HT-29 (cell line): ENCODE results near the gene MYL5. TPM values are rescaled to one million over a fixed set of nuclear protein-coding genes. Genes with fewer than 3 reads are reported as not detected.
"Not testable (repeated sequence)": the region's sequence is repeated elsewhere in the genome, so short reads cannot be mapped to it uniquely, and the experiment has no call there.

Source experiments
- DNase-seq: peaks from one replicate; pipeline ENCODE4 v3.0.0-alpha.2; 2015; ENCODE audit warnings: low spot score
- total RNA-seq: library from RNA; depleted of rRNA; stranded (reverse); fragments of >200 nt; shearing (Covaris generic); gene quantifications from 2 replicates; pipeline ENCODE4 v1.2.3, GENCODE V29; 2014

MYL5 gene
- total RNA-seq, 1 experiment from 2014 or later: 12.6 TPM

- DNase-seq: not testable (repeated sequence)
Observed at GRCh38 chr4:669806-670559, 4.4 kb upstream of the MYL5 start.

GRCh38 chr4:671769-672168 lies 2.6 kb upstream of the MYL5 start:
- DNase-seq: no peak

GRCh38 chr4:673349-674091 lies 822 bp upstream of the MYL5 start:
- no peak for DNase-seq

- no peak for DNase-seq
Observed at GRCh38 chr4:675036-675882, 917 bp downstream of the MYL5 start.

GRCh38 chr4:675980-676870 lies 1.9 kb downstream of the MYL5 start:
- DNase-seq: no peak

GRCh38 chr4:676871-677235 lies 2.5 kb downstream of the MYL5 start:
- no peak for DNase-seq

GRCh38 chr4:677431-678293 lies 3.3 kb downstream of the MYL5 start:
- peak; percentile 64 for DNase-seq

- no peak for DNase-seq
Observed at GRCh38 chr4:678331-679103, 4.2 kb downstream of the MYL5 start.

GRCh38 chr4:679104-679481 lies 4.8 kb downstream of the MYL5 start:
- no peak for DNase-seq

- DNase-seq: no peak
Observed at GRCh38 chr4:679629-680028, 5.3 kb downstream of the MYL5 start.

GRCh38 chr4:680091-680490 lies 5.7 kb downstream of the MYL5 start:
- DNase-seq: no peak

GRCh38 chr4:680551-680927 lies 6.2 kb downstream of the MYL5 start:
- DNase-seq: no peak

GRCh38 chr4:680928-681645 lies 6.7 kb downstream of the MYL5 start:
- DNase-seq: no peak

GRCh38 chr4:681736-682451 lies 7.6 kb downstream of the MYL5 start:
- DNase-seq: peak; percentile 49

- DNase-seq: peak; percentile 54
Observed at GRCh38 chr4:682490-683172, 8.3 kb downstream of the MYL5 start.

- DNase-seq: no peak
Observed at GRCh38 chr4:683247-683897, 9.0 kb downstream of the MYL5 start.

GRCh38 chr4:683982-684622 lies 9.8 kb downstream of the MYL5 start:
- DNase-seq: peak; percentile 55
